Urinary bladder (tissue), 4 donors: ENCODE data around the gene HJV. TPM values are rescaled to one million over a fixed set of nuclear protein-coding genes. Genes with fewer than 3 reads are reported as not detected.

ENCODE experiments used
- DNase-seq: peaks from one replicate; pipeline ENCODE4 v3.0.0-alpha.2; 2015; ENCODE audit errors: extremely low spot score
- H3K27ac ChIP-seq: one replicate; pipeline ENCODE4 v1.5.1; 2013; ENCODE audit warnings: low read depth, mild to moderate bottlenecking, moderate library complexity
- H3K36me3 ChIP-seq: one replicate; pipeline ENCODE4 v1.6.1; 2013; ENCODE audit warnings: mild to moderate bottlenecking, moderate library complexity; ENCODE audit not compliant: insufficient read depth
- H3K4me1 ChIP-seq: one replicate; pipeline ENCODE4 v1.6.1; 2013; ENCODE audit warnings: mild to moderate bottlenecking, moderate library complexity; ENCODE audit not compliant: insufficient read depth
- H3K4me3 ChIP-seq: one replicate; pipeline ENCODE4 v1.5.1; 2013; ENCODE audit warnings: low read depth, low read length
- WGBS: extraction: QIAGEN DNeasy Blood & Tissue Kit; methylation state at CpG from one replicate; pipeline ENCODE4 v1.1.7; 2013; 5-methylcytosine and 5-hydroxymethylcytosine counted together
- polyA plus RNA-seq: library from polyadenylated mRNA; stranded (reverse); fragments of 200-250 nt; gene quantifications from one replicate; pipeline ENCODE4 v1.2.3, GENCODE V29; 2013
- total RNA-seq: library from RNA; depleted of rRNA; stranded (reverse); fragments of >200 nt; gene quantifications from one replicate; pipeline ENCODE4 v1.2.3, GENCODE V29; 2014
- donor health status: healthy with polysubstance abuse.
- donor health status: healthy.

HJV gene
- total and polyA plus RNA-seq, 2 donors: 0.11 to 9.4 TPM

GRCh38 chr1:145982010-145982723 lies 39.4 kb downstream of the HJV start:
- Histone ChIP-seq H3K27ac (peak overlapping the region; percentile 60), H3K4me3 (no peak overlapping the region), H3K36me3 (no peaks in the 10 kb centered on the region), H3K4me1 (peaks cover 5% of the 10 kb centered on the region)
- WGBS: 60% methylated on average over 6 of the region's 6 CpGs
- DNase-seq: no peak

GRCh38 chr1:145980457-145980994 lies 41.0 kb downstream of the HJV start:
- no peak for DNase-seq
- 82% methylated on average over 1 of the region's 1 CpG for WGBS
- Histone ChIP-seq H3K36me3 (no peaks in the 10 kb centered on the region), H3K4me3 (no peak overlapping the region), H3K27ac (peak overlapping the region; percentile 84), H3K4me1 (peaks cover 4% of the 10 kb centered on the region)

- Histone ChIP-seq H3K36me3 (no peaks in the 10 kb centered on the region), H3K4me1 (peaks cover 3% of the 10 kb centered on the region), H3K4me3 (no peak overlapping the region), H3K27ac (peak overlapping the region; percentile 87)
- WGBS: 38% methylated on average over 7 of the region's 7 CpGs
- no peak for DNase-seq
Measured at GRCh38 chr1:145979746-145980456, 41.6 kb downstream of the HJV start.

- peak; percentile 98 for DNase-seq
- Histone ChIP-seq H3K27ac (peak overlapping the region; percentile 96), H3K36me3 (peaks cover 2% of the 10 kb centered on the region), H3K4me3 (peak overlapping the region; percentile 4), H3K4me1 (peaks cover 3% of the 10 kb centered on the region)
- 3% methylated on average over 9 of the region's 9 CpGs for WGBS
Measured at GRCh38 chr1:145978854-145979745, 42.4 kb downstream of the HJV start.

GRCh38 chr1:145978471-145978853 lies 43.1 kb downstream of the HJV start:
- Histone ChIP-seq H3K4me3 (no peak overlapping the region), H3K4me1 (peaks cover 3% of the 10 kb centered on the region), H3K36me3 (peaks cover 2% of the 10 kb centered on the region), H3K27ac (peak overlapping the region; percentile 96)
- no peak for DNase-seq

- DNase-seq: peak; percentile 77
- Histone ChIP-seq H3K36me3 (peaks cover 2% of the 10 kb centered on the region), H3K4me3 (no peak overlapping the region), H3K27ac (peak overlapping the region; percentile 96), H3K4me1 (peaks cover 3% of the 10 kb centered on the region)
- 17% methylated on average over 9 of the region's 9 CpGs for WGBS
Measured at GRCh38 chr1:145977486-145978470, 43.8 kb downstream of the HJV start.

GRCh38 chr1:145977016-145977415 lies 44.5 kb downstream of the HJV start:
- Histone ChIP-seq H3K36me3 (peaks cover 2% of the 10 kb centered on the region), H3K4me1 (no peaks in the 10 kb centered on the region), H3K27ac (peak overlapping the region; percentile 73), H3K4me3 (no peak overlapping the region)
- 77% methylated on average over 5 of the region's 5 CpGs for WGBS
- no peak for DNase-seq

GRCh38 chr1:145975216-145975615 lies 46.3 kb downstream of the HJV start:
- peaks cover 2% of the 10 kb centered on the region for H3K36me3 ChIP-seq
- H3K27ac ChIP-seq: no peak overlapping the region
- 74% methylated on average over 4 of the region's 4 CpGs for WGBS

GRCh38 chr1:145974721-145975120 lies 46.8 kb downstream of the HJV start:
- no peak overlapping the region for H3K4me3 ChIP-seq
- no peak overlapping the region for H3K27ac ChIP-seq
- peaks cover 2% of the 10 kb centered on the region for H3K36me3 ChIP-seq
- WGBS: 83% methylated on average over 7 of the region's 7 CpGs
- no peak for DNase-seq
- no peaks in the 10 kb centered on the region for H3K4me1 ChIP-seq

More at GRCh38 chr1:145975216-145975615, 46.3 kb downstream of the HJV start:
- Histone ChIP-seq H3K4me1 (no peaks in the 10 kb centered on the region), H3K4me3 (no peak overlapping the region)
- no peak for DNase-seq

GRCh38 chr1:145972580-145972979 lies 49.0 kb downstream of the HJV start:
- 74% methylated on average over 7 of the region's 7 CpGs for WGBS
- no peak overlapping the region for H3K4me3 ChIP-seq
- no peaks in the 10 kb centered on the region for H3K4me1 ChIP-seq
- DNase-seq: no peak
- no peak overlapping the region for H3K27ac ChIP-seq
- peaks cover 2% of the 10 kb centered on the region for H3K36me3 ChIP-seq
